Subcutaneous adipose tissue (tissue), 4 donors: Measurements from ENCODE around the gene ERH. TPM values are rescaled to one million over a fixed set of nuclear protein-coding genes. Genes with fewer than 3 reads are reported as not detected.

Experiments used
- total RNA-seq, 4 donors: library from RNA; depleted of rRNA; stranded (reverse); fragments of >200 nt; gene quantifications; one replicate each; pipeline ENCODE4 v1.1.0, GENCODE V29; 2016
- TF ChIP-seq, protein P1 (sequence below): fragments of 450-650 bp; IDR thresholded peaks from one replicate; pipeline ENCODE4 v1.5.1; 2016; ENCODE audit warnings: low read depth, mild to moderate bottlenecking, control low read depth, antibody characterized with exemption, moderate library complexity

ERH gene
- total RNA-seq, 4 donors from 2014 or later, result 47.1 to 116 (median 69.7) TPM

DNA sequence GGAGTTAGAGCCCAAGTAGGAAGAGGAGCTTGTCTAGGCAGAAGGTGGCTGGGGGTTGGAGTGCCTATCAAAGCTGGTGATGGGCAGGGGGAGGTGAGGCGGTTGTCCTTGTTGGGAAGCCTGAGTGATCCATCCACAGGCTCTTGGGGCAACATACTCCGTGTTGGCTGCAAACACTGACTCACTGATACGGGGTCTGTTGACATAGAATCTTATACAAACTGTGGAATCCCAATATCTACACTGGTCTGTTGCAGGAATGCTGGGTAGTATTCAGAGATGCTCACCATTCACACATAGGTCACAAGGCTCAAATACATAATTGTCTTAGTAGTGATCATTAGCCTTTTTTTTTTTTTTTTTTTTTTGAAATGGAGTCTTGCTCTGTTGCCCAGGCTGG lies 26.0 kb downstream of the ERH start:
- TF ChIP-seq, protein P1, sequence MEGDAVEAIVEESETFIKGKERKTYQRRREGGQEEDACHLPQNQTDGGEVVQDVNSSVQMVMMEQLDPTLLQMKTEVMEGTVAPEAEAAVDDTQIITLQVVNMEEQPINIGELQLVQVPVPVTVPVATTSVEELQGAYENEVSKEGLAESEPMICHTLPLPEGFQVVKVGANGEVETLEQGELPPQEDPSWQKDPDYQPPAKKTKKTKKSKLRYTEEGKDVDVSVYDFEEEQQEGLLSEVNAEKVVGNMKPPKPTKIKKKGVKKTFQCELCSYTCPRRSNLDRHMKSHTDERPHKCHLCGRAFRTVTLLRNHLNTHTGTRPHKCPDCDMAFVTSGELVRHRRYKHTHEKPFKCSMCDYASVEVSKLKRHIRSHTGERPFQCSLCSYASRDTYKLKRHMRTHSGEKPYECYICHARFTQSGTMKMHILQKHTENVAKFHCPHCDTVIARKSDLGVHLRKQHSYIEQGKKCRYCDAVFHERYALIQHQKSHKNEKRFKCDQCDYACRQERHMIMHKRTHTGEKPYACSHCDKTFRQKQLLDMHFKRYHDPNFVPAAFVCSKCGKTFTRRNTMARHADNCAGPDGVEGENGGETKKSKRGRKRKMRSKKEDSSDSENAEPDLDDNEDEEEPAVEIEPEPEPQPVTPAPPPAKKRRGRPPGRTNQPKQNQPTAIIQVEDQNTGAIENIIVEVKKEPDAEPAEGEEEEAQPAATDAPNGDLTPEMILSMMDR, result no peak

DNA sequence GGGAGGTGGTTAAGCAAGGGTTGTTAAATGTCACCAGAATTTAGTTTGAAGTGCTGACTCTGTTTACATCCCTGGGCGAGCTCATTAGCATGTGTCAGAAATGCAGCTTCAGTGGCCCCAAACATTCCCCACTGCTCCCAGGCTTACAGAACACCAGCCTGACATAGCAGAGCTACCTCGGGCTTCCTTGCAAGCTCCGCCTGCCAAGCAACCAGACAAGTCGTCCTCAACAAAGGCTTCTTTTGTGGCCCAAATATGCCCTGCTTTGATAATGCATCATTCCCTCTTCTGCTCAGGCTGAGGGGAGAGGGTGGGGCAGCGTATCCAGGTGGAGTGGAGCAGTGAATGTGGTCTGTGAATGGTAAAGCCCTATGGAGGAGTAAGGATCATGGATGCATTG lies 28.0 kb downstream of the ERH start:
- TF ChIP-seq, protein P1, result no peak

DNA sequence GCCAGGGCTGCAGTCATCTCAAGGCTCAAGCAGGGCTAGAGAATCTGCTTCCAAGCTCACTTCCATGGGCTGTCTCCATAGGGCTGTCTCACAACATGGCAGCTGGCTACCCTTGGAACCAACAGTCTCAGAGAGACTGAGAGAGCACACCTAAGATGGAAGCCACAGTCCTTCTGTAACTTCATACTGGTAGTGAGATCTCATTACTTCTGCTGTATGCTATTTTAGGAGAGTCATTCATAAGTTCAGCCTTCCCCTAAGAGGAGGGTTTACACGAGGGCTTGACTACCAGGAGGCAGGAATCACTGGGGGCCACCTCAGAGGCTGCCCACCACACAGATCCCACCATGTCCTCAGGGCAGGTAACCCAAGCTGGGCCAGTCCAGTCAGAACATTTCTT lies 29.7 kb downstream of the ERH start:
- TF ChIP-seq, protein P1, result no peak

DNA sequence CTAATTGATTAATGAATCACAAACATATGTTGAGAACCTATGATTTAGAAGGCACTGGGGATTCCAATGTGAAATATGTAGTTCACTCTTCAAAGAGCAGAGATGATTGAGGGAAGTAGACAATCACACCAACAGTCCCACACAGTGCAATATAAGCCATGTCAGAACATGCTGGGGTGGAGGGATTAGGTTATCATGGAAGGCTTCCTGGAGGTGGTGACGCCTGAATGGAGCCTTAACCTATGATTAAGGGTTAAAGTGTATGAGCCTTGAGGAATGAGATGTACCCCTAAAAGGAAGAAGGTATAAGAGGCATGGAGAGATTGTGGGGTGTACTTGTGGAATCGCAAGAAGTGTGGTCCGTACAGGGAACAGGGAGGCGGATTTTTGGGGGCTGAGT lies 31.3 kb downstream of the ERH start:
- TF ChIP-seq, protein P1, result no peak

DNA sequence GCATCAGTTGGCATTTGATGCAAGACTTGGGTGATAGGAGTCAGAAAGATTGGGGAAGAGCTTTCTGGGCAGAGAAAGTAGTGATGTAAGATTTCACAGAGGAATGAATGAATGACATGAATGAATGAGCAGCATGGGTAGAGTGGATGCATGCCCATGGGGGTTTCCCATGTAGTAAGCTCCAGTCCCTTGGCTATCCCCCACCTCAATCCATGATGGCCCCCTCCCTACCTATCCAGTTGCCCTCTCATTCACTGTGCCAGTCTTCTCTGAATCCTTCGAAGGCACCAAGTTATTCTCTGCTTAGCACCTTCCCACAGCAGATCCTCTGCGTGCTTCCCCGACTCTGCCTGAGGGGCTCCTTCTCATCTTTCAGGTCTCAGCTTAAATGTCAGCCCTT lies 32.0 kb downstream of the ERH start:
- TF ChIP-seq, protein P1, result no peak

DNA sequence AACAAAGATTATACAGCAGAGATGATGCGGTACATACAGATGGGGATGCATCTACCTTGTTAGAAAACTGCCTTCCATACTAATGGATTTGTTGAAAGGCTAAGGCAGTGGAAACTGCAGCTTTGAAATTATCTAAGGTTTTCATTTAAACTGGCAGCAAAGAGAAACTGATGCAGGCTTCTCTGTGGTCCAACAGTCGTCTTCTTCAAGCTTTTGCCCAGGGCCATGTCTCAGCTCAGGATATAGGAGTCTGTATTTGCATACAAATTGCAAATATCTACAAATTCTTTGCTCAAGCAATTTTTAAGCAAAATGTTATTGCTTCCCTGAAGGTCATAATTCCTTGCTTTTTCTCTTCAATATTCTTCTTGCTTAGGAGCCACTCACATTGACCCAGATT lies 33.7 kb downstream of the ERH start:
- TF ChIP-seq, protein P1, result no peak

DNA sequence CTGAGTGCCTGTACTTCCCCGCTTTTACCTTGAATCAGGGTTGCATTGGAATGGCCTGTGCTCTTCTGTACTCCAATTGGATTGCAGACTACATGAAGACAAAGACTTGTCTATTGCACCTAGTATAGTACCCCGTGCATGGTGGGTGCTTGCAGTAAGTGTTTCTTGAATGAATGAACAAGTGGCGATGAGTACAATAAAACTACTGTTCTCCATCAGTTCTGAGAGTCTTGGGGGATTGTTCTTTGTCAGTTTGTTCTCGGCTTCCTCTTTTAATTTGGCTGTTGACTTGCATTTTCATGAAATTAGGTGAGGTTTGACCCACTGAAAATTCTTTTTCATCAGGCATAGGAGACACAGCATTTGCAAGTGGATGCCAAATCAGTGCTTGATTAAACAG lies 34.1 kb downstream of the ERH start:
- TF ChIP-seq, protein P1, result no peak
